GM12864 (cell line): ENCODE measurements around the gene RAB39B.

Experiments used
- DNase-seq: peaks from one replicate; pipeline ENCODE4 v3.0.0-alpha.2; 2011; ENCODE audit warnings: low read depth
- H3K4me3 ChIP-seq: 2 replicates; pipeline ENCODE4 v1.5.1; 2011; ENCODE audit warnings: mild to moderate bottlenecking, low read depth, low read length, control low read depth
- TF ChIP-seq, protein P1 (sequence below): IDR thresholded peaks from 2 replicates; pipeline ENCODE4 v1.5.1; 2011; ENCODE audit warnings: low read depth, mild to moderate bottlenecking, moderate library complexity, low read length, control low read depth, inconsistent platforms; ENCODE audit errors: missing control alignments

RAB39B gene

GRCh38 chrX:155262970-155263754 is 1.1 kb downstream of the RAB39B start:
- H3K4me3 ChIP-seq = peak overlapping the region; percentile 81
- TF ChIP-seq, protein P1, sequence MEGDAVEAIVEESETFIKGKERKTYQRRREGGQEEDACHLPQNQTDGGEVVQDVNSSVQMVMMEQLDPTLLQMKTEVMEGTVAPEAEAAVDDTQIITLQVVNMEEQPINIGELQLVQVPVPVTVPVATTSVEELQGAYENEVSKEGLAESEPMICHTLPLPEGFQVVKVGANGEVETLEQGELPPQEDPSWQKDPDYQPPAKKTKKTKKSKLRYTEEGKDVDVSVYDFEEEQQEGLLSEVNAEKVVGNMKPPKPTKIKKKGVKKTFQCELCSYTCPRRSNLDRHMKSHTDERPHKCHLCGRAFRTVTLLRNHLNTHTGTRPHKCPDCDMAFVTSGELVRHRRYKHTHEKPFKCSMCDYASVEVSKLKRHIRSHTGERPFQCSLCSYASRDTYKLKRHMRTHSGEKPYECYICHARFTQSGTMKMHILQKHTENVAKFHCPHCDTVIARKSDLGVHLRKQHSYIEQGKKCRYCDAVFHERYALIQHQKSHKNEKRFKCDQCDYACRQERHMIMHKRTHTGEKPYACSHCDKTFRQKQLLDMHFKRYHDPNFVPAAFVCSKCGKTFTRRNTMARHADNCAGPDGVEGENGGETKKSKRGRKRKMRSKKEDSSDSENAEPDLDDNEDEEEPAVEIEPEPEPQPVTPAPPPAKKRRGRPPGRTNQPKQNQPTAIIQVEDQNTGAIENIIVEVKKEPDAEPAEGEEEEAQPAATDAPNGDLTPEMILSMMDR = no peak
- no peak for DNase-seq

DNA sequence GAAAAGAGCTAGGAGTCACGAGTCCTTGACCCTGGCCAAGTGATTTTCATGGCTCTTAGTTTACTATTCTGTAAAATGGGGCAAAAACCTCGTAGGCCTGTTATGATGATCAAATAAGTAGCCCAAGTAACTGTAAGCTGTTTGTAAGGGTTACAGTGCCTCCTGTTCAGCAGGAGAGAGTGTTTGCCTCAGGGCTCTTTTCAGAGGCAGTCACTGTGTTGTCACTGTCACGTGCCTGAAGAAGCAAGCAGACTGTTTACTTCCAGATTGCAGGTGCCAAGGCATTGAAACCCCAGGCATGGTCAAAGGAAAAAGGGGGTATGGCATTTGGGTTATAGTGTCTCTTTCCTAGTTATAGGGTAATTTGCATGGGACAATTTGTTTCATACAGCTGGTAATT is 4.5 kb downstream of the RAB39B start:
- TF ChIP-seq, protein P1 = no peak
- no peak overlapping the region for H3K4me3 ChIP-seq
- no peak for DNase-seq

DNA sequence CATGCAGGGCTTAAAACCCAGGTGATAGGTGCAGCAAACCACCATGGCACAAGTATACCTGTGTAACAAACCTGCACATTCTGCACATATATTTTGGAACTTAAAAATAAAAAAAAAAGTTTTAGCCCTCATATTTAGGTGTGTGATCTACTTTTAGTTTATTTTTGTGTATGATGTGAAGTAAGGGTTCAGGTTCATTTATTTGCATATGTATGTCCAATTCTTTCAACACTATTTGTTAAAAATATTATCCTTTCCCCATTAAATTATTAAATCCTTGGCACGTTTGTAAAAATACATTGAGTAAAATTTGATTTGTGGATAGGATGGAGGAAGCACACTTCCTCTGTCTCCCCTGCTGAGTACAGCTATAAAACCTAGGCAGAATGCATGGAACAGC is 12.9 kb downstream of the RAB39B start:
- TF ChIP-seq, protein P1 = no peak
- H3K4me3 ChIP-seq = no peak overlapping the region
- DNase-seq = no peak

DNA sequence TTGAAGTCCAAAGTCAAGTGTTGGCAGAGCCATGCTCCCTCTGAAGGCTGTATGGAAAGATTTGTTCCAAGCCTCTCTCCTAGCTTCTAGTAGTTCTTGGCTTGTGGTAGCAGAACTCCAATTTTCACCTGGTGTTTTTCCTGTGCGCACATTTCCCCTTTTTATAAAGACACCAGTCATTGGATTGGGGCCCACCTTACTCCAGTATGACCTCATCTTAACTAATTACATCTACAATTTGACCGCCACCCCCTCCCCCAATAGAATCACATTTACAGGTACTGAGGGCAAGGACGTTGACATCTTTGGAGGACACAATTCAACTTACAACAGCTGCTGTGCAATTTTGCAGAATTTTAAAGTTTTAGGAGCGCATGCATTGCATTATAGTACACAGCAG is 16.8 kb downstream of the RAB39B start:
- TF ChIP-seq, protein P1 = no peak
- H3K4me3 ChIP-seq = no peak overlapping the region
- no peak for DNase-seq

GRCh38 chrX:155246748-155247147 is 17.5 kb downstream of the RAB39B start:
- no peak for DNase-seq
- no peak overlapping the region for H3K4me3 ChIP-seq
- TF ChIP-seq, protein P1 = no peak

DNA sequence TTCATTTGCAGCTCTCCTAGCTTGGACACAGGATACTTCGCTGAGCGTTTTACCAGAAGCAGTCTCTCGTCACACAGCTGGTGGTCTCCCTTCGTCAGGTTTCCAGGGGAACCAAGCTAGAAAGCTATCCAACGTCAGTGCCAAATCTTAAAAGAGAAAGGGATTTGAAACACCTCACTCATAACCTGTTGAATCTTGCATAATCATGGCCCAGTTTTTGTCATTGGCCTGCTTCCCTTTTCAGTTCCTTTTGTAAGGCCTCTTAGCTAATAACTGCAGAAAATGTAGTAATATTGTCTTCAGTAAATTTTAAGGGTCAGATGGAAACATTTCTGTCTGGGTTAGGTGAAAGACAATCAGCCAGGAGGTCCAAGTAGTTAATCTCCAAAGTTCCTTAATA is 22.0 kb downstream of the RAB39B start:
- H3K4me3 ChIP-seq = no peak overlapping the region
- TF ChIP-seq, protein P1 = no peak
- no peak for DNase-seq

- no peak for DNase-seq
- TF ChIP-seq, protein P1 = no peak
- H3K4me3 ChIP-seq = no peak overlapping the region
These were observed 26.6 kb downstream of the RAB39B start for GRCh38 chrX:155237719-155238118.
